ENCODE measurements around the gene MAP1LC3B2.

MAP1LC3B2 gene

GRCh38 chr12:116578051-116578450 lies 18.9 kb downstream of the MAP1LC3B2 start:
- H3K9ac ChIP-seq (ENCODE audit: low read length) = no peak overlapping the region
- H3K9me3 ChIP-seq (ENCODE audit: low read length) = 0 out of 2 replicates have a peak, but pooled peaks cover 3% of the 10 kb centered on the region
- H3K4me2 ChIP-seq (ENCODE audit: low read length) = no peak overlapping the region
- no peaks in the 10 kb centered on the region for H3F3A ChIP-seq (ENCODE audit: insufficient read depth, low read length)
- H3K4me3 ChIP-seq (ENCODE audit: low read depth, low read length, poor library complexity, severe bottlenecking) = no peak overlapping the region
- no peak for TF ChIP-seq CTCF (IDR thresholded peaks at IDR 0.05; ENCODE audit: low read length)
- no peak for TF ChIP-seq EZH2 (IDR thresholded peaks at IDR 0.05; ENCODE audit: borderline replicate concordance, low read length)
- no peak overlapping the region for H2AFZ ChIP-seq (ENCODE audit: low read length)
- H4K20me1 ChIP-seq (ENCODE audit: insufficient read depth, low read length) = no peaks in the 10 kb centered on the region
- no peaks in the 10 kb centered on the region for H3K9me2 ChIP-seq (ENCODE audit: low read depth, low read length)
- no peaks in the 10 kb centered on the region for H3K27me3 ChIP-seq (ENCODE audit: insufficient read depth, low read length)
- no peaks in the 10 kb centered on the region for H3K79me2 ChIP-seq (ENCODE audit: insufficient read depth, low read length)
- no peak overlapping the region for H3K27ac ChIP-seq (ENCODE audit: low read depth, low read length, poor library complexity, severe bottlenecking)
- H3K4me1 ChIP-seq (ENCODE audit: insufficient read depth, low read length, severe bottlenecking) = no peaks in the 10 kb centered on the region
- H3K36me3 ChIP-seq (ENCODE audit: insufficient read depth, low read length) = no peaks in the 10 kb centered on the region

DNA sequence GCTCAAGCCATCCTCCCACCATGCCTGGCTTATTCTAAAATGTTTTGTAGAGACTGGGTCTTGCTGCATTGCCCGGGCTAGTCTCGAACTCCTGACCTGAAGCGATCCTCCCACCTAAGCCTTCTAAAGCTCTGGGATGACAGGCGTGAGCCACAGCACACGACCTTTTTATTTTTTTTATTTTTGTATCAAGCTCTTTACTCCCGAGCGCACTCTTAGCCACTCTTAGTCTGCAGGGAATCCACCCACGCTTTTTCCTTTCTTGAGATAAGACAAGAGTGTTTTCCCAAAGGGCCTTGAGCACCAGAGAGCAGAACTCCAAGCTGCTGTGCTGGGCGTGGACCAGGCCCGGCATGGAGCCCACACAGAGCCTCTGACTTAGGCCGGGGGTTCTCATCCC lies 23.4 kb downstream of the MAP1LC3B2 start:
- Histone ChIP-seq H3K9me2 (ENCODE audit: low read depth, low read length) (no peaks in the 10 kb centered on the region), H3K9me3 (ENCODE audit: low read length) (no peaks in the 10 kb centered on the region), H3K27me3 (ENCODE audit: insufficient read depth, low read length) (no peaks in the 10 kb centered on the region; the same call in 1 of the 2 replicates), H3F3A (ENCODE audit: insufficient read depth, low read length) (no peaks in the 10 kb centered on the region), H3K4me2 (ENCODE audit: low read length) (no peak overlapping the region), H3K27ac (ENCODE audit: low read depth, low read length, poor library complexity, severe bottlenecking) (no peak overlapping the region), H3K9ac (ENCODE audit: low read length) (no peak overlapping the region), H2AFZ (ENCODE audit: low read length) (no peak overlapping the region), H3K36me3 (ENCODE audit: insufficient read depth, low read length) (no peaks in the 10 kb centered on the region), H4K20me1 (ENCODE audit: insufficient read depth, low read length) (no peaks in the 10 kb centered on the region), H3K4me3 (ENCODE audit: low read depth, low read length, poor library complexity, severe bottlenecking) (no peak overlapping the region), H3K4me1 (ENCODE audit: insufficient read depth, low read length, severe bottlenecking) (no peaks in the 10 kb centered on the region), H3K79me2 (ENCODE audit: insufficient read depth, low read length) (no peaks in the 10 kb centered on the region)
- no peak for TF ChIP-seq EZH2 (IDR thresholded peaks at IDR 0.05; ENCODE audit: borderline replicate concordance, low read length)
- no peak for TF ChIP-seq CTCF (IDR thresholded peaks at IDR 0.05; ENCODE audit: low read length)

GRCh38 chr12:116583129-116583694 lies 24.0 kb downstream of the MAP1LC3B2 start:
- no peaks in the 10 kb centered on the region for H3F3A ChIP-seq (ENCODE audit: insufficient read depth, low read length)
- H3K4me2 ChIP-seq (ENCODE audit: low read length) = no peak overlapping the region
- no peaks in the 10 kb centered on the region for H3K36me3 ChIP-seq (ENCODE audit: insufficient read depth, low read length)
- no peak overlapping the region for H3K27ac ChIP-seq (ENCODE audit: low read depth, low read length, poor library complexity, severe bottlenecking)
- H3K4me3 ChIP-seq (ENCODE audit: low read depth, low read length, poor library complexity, severe bottlenecking) = no peak overlapping the region
- H3K4me1 ChIP-seq (ENCODE audit: insufficient read depth, low read length, severe bottlenecking) = no peaks in the 10 kb centered on the region
- no peaks in the 10 kb centered on the region for H3K9me2 ChIP-seq (ENCODE audit: low read depth, low read length)
- no peaks in the 10 kb centered on the region for H3K79me2 ChIP-seq (ENCODE audit: insufficient read depth, low read length)
- no peak overlapping the region for H2AFZ ChIP-seq (ENCODE audit: low read length)
- TF ChIP-seq CTCF (IDR thresholded peaks at IDR 0.05; ENCODE audit: low read length) (no peak), EZH2 (IDR thresholded peaks at IDR 0.05; ENCODE audit: borderline replicate concordance, low read length) (no peak)
- no peaks in the 10 kb centered on the region for H3K9me3 ChIP-seq (ENCODE audit: low read length)
- no peak overlapping the region for H3K9ac ChIP-seq (ENCODE audit: low read length)
- H4K20me1 ChIP-seq (ENCODE audit: insufficient read depth, low read length) = no peaks in the 10 kb centered on the region
- H3K27me3 ChIP-seq (ENCODE audit: insufficient read depth, low read length) = no peaks in the 10 kb centered on the region; the same call in 1 of the 2 replicates

Measured in OCI-LY1 (cell line).